Karpas-422 (cell line): ENCODE measurements around the gene MINDY3. TPM values are rescaled to one million over a fixed set of nuclear protein-coding genes. Genes with fewer than 3 reads are reported as not detected.

ENCODE experiments used
- DNase-seq: peaks from one replicate; pipeline ENCODE4 v3.0.0-alpha.2; 2015
- H2AFZ ChIP-seq: fragments of 200-600 bp; sonication (generic); 2 replicates; pipeline ENCODE4 v1.6.1; 2014; ENCODE audit warnings: antibody characterized with exemption, low read length, mixed read lengths
- H3K27ac ChIP-seq: fragments of 200-600 bp; sonication (generic); 2 replicates; pipeline ENCODE4 v1.5.1; 2014; ENCODE audit warnings: mild to moderate bottlenecking, low read length, moderate library complexity
- H3K27me3 ChIP-seq: fragments of 200-600 bp; sonication (generic); 2 replicates; pipeline ENCODE4 v1.6.1; 2014; ENCODE audit warnings: low read length, mixed read lengths
- H3K36me3 ChIP-seq: fragments of 200-600 bp; sonication (generic); 2 replicates; pipeline ENCODE4 v1.6.1; 2014; ENCODE audit warnings: low read length, mixed read lengths; ENCODE audit not compliant: insufficient read depth
- H3K4me1 ChIP-seq: fragments of 200-600 bp; sonication (generic); 2 replicates; pipeline ENCODE4 v1.6.1; 2014; ENCODE audit warnings: mild to moderate bottlenecking, low read length, mixed read lengths
- H3K4me2 ChIP-seq: fragments of 200-600 bp; sonication (generic); 2 replicates; pipeline ENCODE4 v1.6.1; 2014; ENCODE audit warnings: low read length, low read depth, mild to moderate bottlenecking; ENCODE audit not compliant: poor library complexity, severe bottlenecking
- H3K4me3 ChIP-seq: fragments of 200-600 bp; sonication (generic); 2 replicates; pipeline ENCODE4 v1.5.1; 2014; ENCODE audit warnings: mild to moderate bottlenecking, antibody characterized with exemption, low read length, mixed read lengths
- H3K79me2 ChIP-seq: fragments of 200-600 bp; sonication (generic); 2 replicates; pipeline ENCODE4 v1.6.1; 2014; ENCODE audit warnings: mild to moderate bottlenecking, low read length, mixed read lengths
- H3K9ac ChIP-seq: fragments of 200-600 bp; sonication (generic); 2 replicates; pipeline ENCODE4 v1.6.0; 2014; ENCODE audit warnings: low read length
- H3K9me2 ChIP-seq: fragments of 200-600 bp; sonication (generic), shearing (Covaris generic); replicated peaks from 2 replicates; pipeline ENCODE4 v1.6.0; 2014; ENCODE audit warnings: mild to moderate bottlenecking, low read length, moderate library complexity; ENCODE audit not compliant: insufficient read depth
- H3K9me3 ChIP-seq: fragments of 300-700, 200-600 bp; sonication (generic); 2 replicates; pipeline ENCODE4 v1.6.1; 2014; ENCODE audit warnings: low read length, mixed read lengths
- H4K20me1 ChIP-seq: fragments of 200-600 bp; sonication (generic); 2 replicates; pipeline ENCODE4 v1.6.1; 2014; ENCODE audit warnings: mild to moderate bottlenecking, antibody characterized with exemption, low read length, low read depth; ENCODE audit not compliant: insufficient read depth
- total RNA-seq: library from RNA; depleted of rRNA; stranded (reverse); fragments of >200 nt; shearing (Covaris generic); gene quantifications from 2 replicates; pipeline ENCODE4 v1.2.3, GENCODE V29; 2014; ENCODE audit warnings: low replicate concordance

MINDY3 gene
- total RNA-seq, 1 experiment from 2014 or later = 43.0 TPM

DNA sequence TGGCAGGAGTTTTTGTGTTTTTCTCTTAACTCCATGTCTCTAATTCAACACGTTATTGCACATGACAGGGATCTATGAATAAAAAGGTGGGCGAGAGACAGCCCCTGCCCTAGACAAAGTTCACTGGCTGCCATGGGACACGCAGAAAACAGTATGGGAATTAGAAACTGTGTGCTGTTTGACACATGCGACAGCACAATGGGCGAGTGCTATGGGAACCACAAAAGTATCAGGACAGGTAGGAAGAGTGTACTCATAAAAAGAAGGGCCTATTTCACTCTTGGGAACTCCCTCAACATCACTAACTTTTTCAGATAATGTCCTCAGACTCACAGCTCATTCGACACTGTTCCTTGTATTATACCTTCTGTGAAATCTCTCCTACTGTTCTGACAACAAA, 45.7 kb downstream of the MINDY3 start:
- H3K27me3 ChIP-seq = no peaks in the 10 kb centered on the region
- H3K9ac ChIP-seq = no peak overlapping the region
- H3K4me3 ChIP-seq = no peak overlapping the region
- H2AFZ ChIP-seq = no peak overlapping the region
- no peaks in the 10 kb centered on the region for H3K4me1 ChIP-seq
- no peaks in the 10 kb centered on the region for H3K9me2 ChIP-seq
- no peak for DNase-seq
- H3K9me3 ChIP-seq = no peaks in the 10 kb centered on the region
- H3K27ac ChIP-seq = no peak overlapping the region
- no peaks in the 10 kb centered on the region for H4K20me1 ChIP-seq
- H3K79me2 ChIP-seq = peaks cover 60% of the 10 kb centered on the region
- no peak overlapping the region for H3K4me2 ChIP-seq
- peaks cover 7% of the 10 kb centered on the region; the same call in 1 of the 2 replicates for H3K36me3 ChIP-seq

DNA sequence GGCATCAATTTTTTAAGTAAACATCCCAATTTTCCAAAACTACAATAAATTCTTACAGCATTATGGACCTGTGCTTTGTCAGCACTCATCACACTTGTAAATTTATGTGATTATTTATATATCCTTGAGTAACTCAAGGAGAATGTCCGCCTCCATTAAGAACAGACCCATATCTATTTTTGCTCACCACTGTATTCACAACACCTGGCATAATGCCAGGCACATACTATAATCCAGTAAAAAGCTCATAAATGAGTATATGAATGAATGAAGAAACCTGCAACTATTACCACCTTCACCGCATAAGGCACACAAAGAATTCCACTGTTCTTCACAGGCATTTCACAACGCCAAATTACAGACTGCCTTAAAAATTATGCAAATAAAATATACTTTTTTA, 46.9 kb downstream of the MINDY3 start:
- H3K4me3 ChIP-seq = no peak overlapping the region
- no peak overlapping the region for H3K4me2 ChIP-seq
- H3K9me2 ChIP-seq = no peaks in the 10 kb centered on the region
- no peaks in the 10 kb centered on the region for H3K4me1 ChIP-seq
- peaks cover 64% of the 10 kb centered on the region for H3K79me2 ChIP-seq
- no peaks in the 10 kb centered on the region for H4K20me1 ChIP-seq
- no peak overlapping the region for H3K27ac ChIP-seq
- H3K36me3 ChIP-seq = peaks cover 16% of the 10 kb centered on the region; the same call in 1 of the 2 replicates
- no peaks in the 10 kb centered on the region for H3K9me3 ChIP-seq
- no peak overlapping the region for H2AFZ ChIP-seq
- no peaks in the 10 kb centered on the region for H3K27me3 ChIP-seq
- DNase-seq = no peak
- H3K9ac ChIP-seq = no peak overlapping the region

DNA sequence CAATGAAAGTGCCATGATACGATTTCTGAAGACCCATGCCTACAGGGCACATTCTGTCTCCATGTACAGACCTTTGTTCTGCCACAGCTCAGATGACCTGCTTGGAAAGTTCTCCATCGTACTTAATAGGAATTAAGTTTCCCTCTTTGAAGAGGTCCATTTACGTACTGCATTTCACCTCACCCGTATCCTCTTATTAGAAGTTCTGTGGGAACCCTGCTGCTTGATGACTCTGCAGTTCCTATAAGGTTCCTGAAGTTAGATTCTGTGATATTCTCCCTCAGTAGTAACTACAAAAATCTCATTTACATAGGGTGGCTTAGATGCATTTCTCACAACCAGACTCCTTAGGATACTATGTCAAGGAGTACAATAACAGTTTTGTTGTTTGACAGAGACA, 50.9 kb downstream of the MINDY3 start:
- H3K4me3 ChIP-seq = no peak overlapping the region
- H4K20me1 ChIP-seq = no peaks in the 10 kb centered on the region
- H3K79me2 ChIP-seq = peaks cover 70% of the 10 kb centered on the region
- no peaks in the 10 kb centered on the region for H3K27me3 ChIP-seq
- H2AFZ ChIP-seq = no peak overlapping the region
- H3K27ac ChIP-seq = no peak overlapping the region
- H3K36me3 ChIP-seq = peaks cover 33% of the 10 kb centered on the region; the same call in 1 of the 2 replicates
- no peaks in the 10 kb centered on the region for H3K9me2 ChIP-seq
- H3K9ac ChIP-seq = no peak overlapping the region
- H3K9me3 ChIP-seq = no peaks in the 10 kb centered on the region
- no peaks in the 10 kb centered on the region for H3K4me1 ChIP-seq
- H3K4me2 ChIP-seq = no peak overlapping the region
- no peak for DNase-seq

DNA sequence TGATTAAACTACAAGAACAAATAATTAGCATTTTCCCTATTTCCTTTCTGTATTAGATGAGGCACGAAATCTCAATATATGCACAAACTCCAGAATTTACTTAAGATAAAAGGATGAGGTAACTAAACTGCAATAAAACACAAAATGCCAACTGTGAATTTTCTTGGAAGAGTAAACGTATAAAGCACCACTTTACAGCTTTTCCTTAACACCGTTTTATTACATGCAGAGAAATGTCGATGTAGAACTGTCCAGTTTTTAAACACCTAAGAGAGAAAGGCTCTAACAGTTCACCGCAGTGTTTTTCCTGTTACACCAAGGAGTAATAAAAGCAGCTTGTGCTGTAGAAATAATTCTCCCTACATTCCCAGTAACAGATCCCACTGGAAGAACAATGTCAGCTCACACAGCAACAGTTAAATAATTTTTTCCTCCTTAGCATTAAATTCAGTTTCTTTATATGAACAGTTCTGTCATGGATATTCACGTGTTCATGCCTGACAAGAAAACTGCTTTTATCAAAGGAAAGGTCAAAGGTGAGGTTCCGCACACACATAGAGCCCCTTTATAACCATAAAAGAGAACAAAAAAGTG, 52.0 kb downstream of the MINDY3 start:
- Histone ChIP-seq H3K9ac (no peak overlapping the region), H3K27ac (no peak overlapping the region), H3K4me3 (no peak overlapping the region), H3K9me3 (no peaks in the 10 kb centered on the region), H2AFZ (no peak overlapping the region), H4K20me1 (no peaks in the 10 kb centered on the region), H3K9me2 (no peaks in the 10 kb centered on the region), H3K79me2 (peaks cover 69% of the 10 kb centered on the region), H3K36me3 (peaks cover 33% of the 10 kb centered on the region; the same call in 1 of the 2 replicates), H3K27me3 (no peaks in the 10 kb centered on the region), H3K4me2 (no peak overlapping the region), H3K4me1 (no peaks in the 10 kb centered on the region)
- no peak for DNase-seq

DNA sequence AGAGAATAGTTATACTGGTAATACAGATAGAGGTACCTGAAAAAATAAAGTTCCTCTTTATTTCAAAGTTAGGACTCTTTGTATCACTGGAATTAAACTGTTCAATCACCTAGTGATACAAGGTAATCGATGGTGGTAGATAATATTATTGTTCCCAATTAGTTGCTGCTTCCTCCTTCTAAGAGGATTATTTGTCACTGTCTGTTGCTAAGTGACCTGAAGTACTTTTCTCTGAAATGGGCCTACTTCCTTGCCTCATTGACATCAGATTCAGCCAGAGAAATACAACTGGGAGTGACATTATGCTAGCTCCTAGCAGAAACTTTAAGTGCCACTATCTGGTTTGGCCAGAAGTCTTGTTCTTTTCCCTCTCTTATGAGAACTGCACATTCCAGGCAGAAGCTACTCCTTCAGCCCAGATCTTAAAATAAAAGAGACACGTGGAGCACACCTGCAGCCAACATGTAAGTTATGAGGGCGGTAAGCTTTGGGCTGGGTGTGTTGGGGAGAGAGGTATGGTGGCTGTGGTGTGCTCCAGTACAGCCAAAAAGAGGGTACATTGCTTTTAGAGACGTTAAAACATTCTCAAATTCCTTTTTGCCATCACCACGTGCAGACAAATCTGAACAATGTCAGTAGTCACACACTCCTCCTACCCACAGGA, 54.8 kb downstream of the MINDY3 start:
- Histone ChIP-seq H3K9ac (no peak overlapping the region), H3K4me2 (no peak overlapping the region), H3K27me3 (no peaks in the 10 kb centered on the region), H3K27ac (no peak overlapping the region), H2AFZ (no peak overlapping the region), H3K4me1 (no peaks in the 10 kb centered on the region), H3K9me2 (no peaks in the 10 kb centered on the region), H3K4me3 (no peak overlapping the region), H3K79me2 (peaks cover 70% of the 10 kb centered on the region), H3K9me3 (no peaks in the 10 kb centered on the region), H3K36me3 (peaks cover 48% of the 10 kb centered on the region; the same call in 1 of the 2 replicates), H4K20me1 (no peaks in the 10 kb centered on the region)
- DNase-seq = no peak

DNA sequence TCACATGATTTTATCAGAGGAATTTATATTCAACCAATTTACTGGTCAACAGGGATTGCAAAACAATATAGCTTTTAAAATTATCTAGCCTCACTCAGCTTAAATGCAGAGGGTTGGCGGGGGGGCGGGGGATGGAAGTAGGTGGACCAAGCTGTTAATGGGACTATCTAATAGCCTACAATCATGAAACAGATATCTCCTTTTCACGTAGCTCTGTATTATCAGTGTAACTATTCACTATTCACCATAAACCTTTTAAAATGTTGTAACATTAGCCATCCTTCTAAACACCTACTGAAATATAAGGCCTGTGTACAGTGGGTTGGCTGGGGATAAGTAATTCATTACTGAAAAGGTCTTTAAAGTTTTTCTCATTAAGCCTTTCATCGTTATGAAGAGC, 56.2 kb downstream of the MINDY3 start:
- Histone ChIP-seq H3K79me2 (peaks cover 73% of the 10 kb centered on the region), H3K9ac (no peak overlapping the region), H3K4me2 (no peak overlapping the region), H3K4me1 (no peaks in the 10 kb centered on the region), H4K20me1 (no peaks in the 10 kb centered on the region), H3K36me3 (peaks cover 48% of the 10 kb centered on the region; the same call in 1 of the 2 replicates), H3K27me3 (no peaks in the 10 kb centered on the region), H3K9me2 (no peaks in the 10 kb centered on the region), H3K27ac (no peak overlapping the region), H3K4me3 (no peak overlapping the region), H3K9me3 (no peaks in the 10 kb centered on the region), H2AFZ (no peak overlapping the region)
- DNase-seq = no peak

DNA sequence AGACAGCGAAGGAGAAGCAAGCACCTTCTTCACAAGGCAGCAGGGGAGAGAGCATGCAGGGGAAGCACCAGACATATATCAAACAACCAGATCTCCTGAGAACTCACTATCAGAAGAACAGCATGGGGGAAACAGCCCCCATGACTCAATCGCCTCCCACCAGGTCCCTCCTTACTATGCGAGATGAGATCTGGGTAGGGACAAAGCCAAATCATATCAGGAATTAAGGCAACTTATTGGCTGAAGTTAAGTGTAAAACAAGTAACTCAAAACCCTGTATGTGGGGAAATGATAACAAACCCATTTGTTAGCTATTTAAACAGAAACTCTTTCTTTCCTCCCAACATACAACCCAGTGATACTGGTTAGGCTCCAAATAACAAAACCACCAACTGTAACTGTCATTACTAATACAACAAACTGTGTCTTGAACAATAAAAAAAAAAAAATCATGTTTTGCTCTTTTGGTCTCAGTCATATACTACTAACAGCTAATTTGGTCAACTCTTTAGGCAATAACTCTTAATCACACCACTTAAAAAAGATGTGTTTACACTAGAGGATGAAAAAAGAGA, 57.8 kb downstream of the MINDY3 start:
- Histone ChIP-seq H2AFZ (no peak overlapping the region), H3K27ac (no peak overlapping the region), H3K9me2 (no peaks in the 10 kb centered on the region), H3K36me3 (peaks cover 36% of the 10 kb centered on the region; the same call in 1 of the 2 replicates), H3K4me1 (no peaks in the 10 kb centered on the region), H3K4me3 (no peak overlapping the region), H3K9me3 (no peaks in the 10 kb centered on the region), H3K27me3 (no peaks in the 10 kb centered on the region), H4K20me1 (no peaks in the 10 kb centered on the region), H3K79me2 (peaks cover 70% of the 10 kb centered on the region), H3K9ac (no peak overlapping the region), H3K4me2 (no peak overlapping the region)
- no peak for DNase-seq

DNA sequence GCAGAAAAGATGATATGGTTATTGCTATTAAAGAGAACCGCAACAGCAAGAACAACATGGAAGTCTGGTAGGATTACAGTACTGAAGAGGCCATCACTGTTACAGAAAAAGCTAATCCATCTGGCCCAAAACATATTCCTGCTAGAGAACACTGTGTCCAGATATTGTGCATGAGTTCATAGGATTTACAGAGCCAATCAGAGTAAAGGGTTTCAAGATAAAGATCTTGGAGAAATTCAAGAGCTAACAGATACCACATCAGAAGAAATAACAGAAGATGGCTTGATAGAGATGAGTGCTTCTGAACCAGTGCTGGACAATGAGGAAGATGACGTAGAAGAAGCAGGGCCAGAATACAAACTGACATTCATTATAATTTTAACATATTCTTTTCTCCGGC, 58.7 kb downstream of the MINDY3 start:
- H3K9me2 ChIP-seq = no peaks in the 10 kb centered on the region
- H3K79me2 ChIP-seq = peaks cover 67% of the 10 kb centered on the region
- H4K20me1 ChIP-seq = no peaks in the 10 kb centered on the region
- H3K27ac ChIP-seq = no peak overlapping the region
- no peak overlapping the region for H3K4me2 ChIP-seq
- H3K9ac ChIP-seq = no peak overlapping the region
- no peak overlapping the region for H2AFZ ChIP-seq
- no peaks in the 10 kb centered on the region for H3K27me3 ChIP-seq
- H3K4me1 ChIP-seq = no peaks in the 10 kb centered on the region
- no peak for DNase-seq
- no peaks in the 10 kb centered on the region for H3K9me3 ChIP-seq
- H3K36me3 ChIP-seq = peaks cover 30% of the 10 kb centered on the region; the same call in 1 of the 2 replicates
- no peak overlapping the region for H3K4me3 ChIP-seq
